ENCODE data around the gene RRBP1. TPM values are rescaled to one million over a fixed set of nuclear protein-coding genes. Genes with fewer than 3 reads are reported as not detected.

The RRBP1 gene
- total and polyA plus RNA-seq, 2 donors from 2014 or later = 83.4 to 231 TPM

DNA sequence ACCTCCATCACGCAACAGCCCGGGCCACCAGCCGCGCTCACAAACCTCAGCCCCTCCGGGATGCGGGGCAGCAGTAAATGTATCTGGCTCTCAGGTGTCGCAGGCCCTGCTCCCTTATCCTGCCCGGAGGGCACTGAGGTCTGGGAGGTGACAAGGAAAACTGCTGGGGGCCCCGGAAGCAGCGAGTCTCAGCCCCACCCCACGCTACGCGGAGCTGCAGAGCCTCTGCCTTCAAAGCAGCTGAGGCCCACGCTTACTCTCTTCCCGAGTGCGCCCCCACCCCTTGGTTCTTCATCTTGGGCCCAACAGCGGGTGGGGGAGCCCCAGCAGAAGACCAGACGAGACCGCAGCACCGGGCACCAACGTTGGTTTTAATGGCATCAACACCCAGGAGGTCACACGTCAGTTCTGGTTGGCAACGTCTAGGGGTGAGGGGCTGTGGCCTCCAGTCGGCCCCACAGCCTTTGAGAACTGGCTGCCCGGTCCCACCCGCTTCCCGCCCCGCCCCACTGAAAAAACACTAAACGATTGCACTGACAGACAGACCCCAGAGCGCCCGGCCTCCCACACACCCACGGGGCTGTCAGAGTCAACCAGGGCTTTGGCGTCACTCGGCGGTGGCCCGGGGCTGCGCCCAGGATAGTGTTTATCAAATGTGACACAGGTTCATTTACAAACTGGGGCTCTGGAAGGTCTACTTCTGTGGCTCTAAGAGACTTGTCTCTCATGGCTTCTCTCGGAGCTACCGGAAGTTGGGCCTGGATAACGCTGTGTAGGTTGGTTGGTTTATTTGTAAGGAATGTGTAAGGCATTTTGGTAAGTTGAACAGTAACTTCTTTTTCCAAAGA lies 68.5 kb downstream of the RRBP1 start:
- FAIRE-seq (no peak), DNase-seq (peak in 2 of 5 donors; percentile 52 to 76)
- no peak overlapping the region for H3K4me3 ChIP-seq (ENCODE audit: low read length in 3 of 3)
- no peaks in the 10 kb centered on the region for H3K9me3 ChIP-seq (ENCODE audit: control insufficient read depth in 2 of 3, insufficient read depth in 1 of 3, low read length in 3 of 3)
- TF ChIP-seq, protein P1, sequence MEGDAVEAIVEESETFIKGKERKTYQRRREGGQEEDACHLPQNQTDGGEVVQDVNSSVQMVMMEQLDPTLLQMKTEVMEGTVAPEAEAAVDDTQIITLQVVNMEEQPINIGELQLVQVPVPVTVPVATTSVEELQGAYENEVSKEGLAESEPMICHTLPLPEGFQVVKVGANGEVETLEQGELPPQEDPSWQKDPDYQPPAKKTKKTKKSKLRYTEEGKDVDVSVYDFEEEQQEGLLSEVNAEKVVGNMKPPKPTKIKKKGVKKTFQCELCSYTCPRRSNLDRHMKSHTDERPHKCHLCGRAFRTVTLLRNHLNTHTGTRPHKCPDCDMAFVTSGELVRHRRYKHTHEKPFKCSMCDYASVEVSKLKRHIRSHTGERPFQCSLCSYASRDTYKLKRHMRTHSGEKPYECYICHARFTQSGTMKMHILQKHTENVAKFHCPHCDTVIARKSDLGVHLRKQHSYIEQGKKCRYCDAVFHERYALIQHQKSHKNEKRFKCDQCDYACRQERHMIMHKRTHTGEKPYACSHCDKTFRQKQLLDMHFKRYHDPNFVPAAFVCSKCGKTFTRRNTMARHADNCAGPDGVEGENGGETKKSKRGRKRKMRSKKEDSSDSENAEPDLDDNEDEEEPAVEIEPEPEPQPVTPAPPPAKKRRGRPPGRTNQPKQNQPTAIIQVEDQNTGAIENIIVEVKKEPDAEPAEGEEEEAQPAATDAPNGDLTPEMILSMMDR (IDR thresholded peaks at IDR 0.05; ENCODE audit: borderline replicate concordance, extremely low read depth, insufficient read depth) = no peak
- H3K9ac ChIP-seq (ENCODE audit: low read length in 3 of 3) = no peak overlapping the region
- intact Hi-C loops (cut with DNase I) = no loop called here
- H3K4me1 ChIP-seq (ENCODE audit: control insufficient read depth in 2 of 3, insufficient read depth in 2 of 3, low read depth in 1 of 3, low read length in 3 of 3) = peaks cover 0 to 12% (median 0%) of the 10 kb centered on the region in 3 donors
- H3K27ac ChIP-seq (ENCODE audit: low read depth in 2 of 2, low read length in 2 of 2) = peak overlapping the region in 1 of 2 donors; percentile 43
- H3K27me3 ChIP-seq (ENCODE audit: control insufficient read depth, insufficient read depth, low read length) = no peaks in the 10 kb centered on the region
- H3K36me3 ChIP-seq (ENCODE audit: control insufficient read depth in 2 of 3, insufficient read depth in 3 of 3, low read length in 3 of 3) = peaks cover 3 to 21% (median 9%) of the 10 kb centered on the region in 3 donors

DNA sequence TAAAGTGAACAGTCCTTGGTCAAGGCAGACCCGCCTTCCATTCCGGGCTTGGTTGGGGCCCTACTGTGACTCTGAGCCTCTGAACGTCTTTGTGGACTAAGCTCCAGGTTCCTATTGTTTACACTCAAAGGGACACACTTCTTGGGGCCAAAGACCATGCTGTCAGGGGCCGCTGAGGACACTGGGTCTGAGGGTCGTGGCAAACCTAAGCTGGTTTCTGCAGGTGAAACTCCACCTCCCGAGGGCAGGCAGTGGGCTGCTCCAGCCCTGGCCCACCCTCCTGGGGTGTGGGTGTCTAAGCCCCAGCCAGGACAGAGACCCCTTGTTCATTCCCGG lies 69.1 kb downstream of the RRBP1 start:
- H3K9me3 ChIP-seq (ENCODE audit: control insufficient read depth in 2 of 3, insufficient read depth in 1 of 3, low read length in 3 of 3) = no peaks in the 10 kb centered on the region
- no peak overlapping the region for H3K4me3 ChIP-seq (ENCODE audit: low read length in 3 of 3)
- intact Hi-C loops (cut with DNase I) = no loop called here
- TF ChIP-seq, protein P1 (IDR thresholded peaks at IDR 0.05; ENCODE audit: borderline replicate concordance, extremely low read depth, insufficient read depth) = no peak
- no peak for DNase-seq
- H3K36me3 ChIP-seq (ENCODE audit: control insufficient read depth in 2 of 3, insufficient read depth in 3 of 3, low read length in 3 of 3) = peaks cover 4 to 20% (median 7%) of the 10 kb centered on the region in 3 donors
- H3K9ac ChIP-seq (ENCODE audit: low read length in 3 of 3) = no peak overlapping the region
- H3K4me1 ChIP-seq (ENCODE audit: control insufficient read depth in 2 of 3, insufficient read depth in 2 of 3, low read depth in 1 of 3, low read length in 3 of 3) = peaks cover 0 to 12% (median 0%) of the 10 kb centered on the region in 3 donors
- no peak for FAIRE-seq
- no peaks in the 10 kb centered on the region for H3K27me3 ChIP-seq (ENCODE audit: control insufficient read depth, insufficient read depth, low read length)
- H3K27ac ChIP-seq (ENCODE audit: low read depth in 2 of 2, low read length in 2 of 2) = peak overlapping the region in 1 of 2 donors; percentile 43

DNA sequence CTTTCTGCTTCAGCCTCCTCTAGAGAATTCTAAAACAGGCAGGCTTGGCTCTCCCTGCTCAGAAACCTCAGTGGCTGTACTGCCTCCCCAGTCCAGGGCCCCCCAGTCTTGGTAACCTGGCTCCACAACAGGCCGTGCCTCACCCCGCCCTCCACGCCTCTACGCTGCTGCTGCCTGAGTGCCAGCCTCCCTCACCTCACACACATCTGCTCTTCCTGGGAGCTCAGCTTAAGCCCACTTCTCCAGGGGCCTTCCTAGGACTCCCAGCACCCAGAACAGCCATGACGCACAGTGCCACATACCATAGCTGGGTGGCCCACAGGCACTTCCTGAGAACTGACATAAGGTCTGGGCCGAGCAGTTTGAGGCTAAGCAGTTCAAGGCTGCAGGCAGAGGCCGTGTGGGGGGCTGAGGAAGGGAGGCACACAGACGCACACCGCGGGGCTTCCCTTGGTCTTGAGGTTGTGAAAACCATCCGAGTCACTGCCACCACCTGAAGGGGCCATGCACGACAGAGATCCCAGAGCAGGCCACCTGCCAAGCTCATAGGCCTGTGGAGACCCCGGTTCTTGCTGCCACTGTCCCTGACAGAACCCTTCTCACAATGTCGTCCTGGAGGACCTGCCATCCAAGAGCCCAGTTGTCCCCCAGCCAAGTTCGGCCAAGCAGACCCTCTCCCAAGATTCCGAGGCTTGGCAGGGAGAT lies 69.6 kb downstream of the RRBP1 start:
- Histone ChIP-seq H3K4me3 (ENCODE audit: low read length in 3 of 3) (no peak overlapping the region), H3K36me3 (ENCODE audit: control insufficient read depth in 2 of 3, insufficient read depth in 3 of 3, low read length in 3 of 3) (peaks cover 5 to 16% (median 11%) of the 10 kb centered on the region in 3 donors), H3K4me1 (ENCODE audit: control insufficient read depth in 2 of 3, insufficient read depth in 2 of 3, low read depth in 1 of 3, low read length in 3 of 3) (peaks cover 0 to 12% (median 0%) of the 10 kb centered on the region in 3 donors), H3K27me3 (ENCODE audit: control insufficient read depth, insufficient read depth, low read length) (no peaks in the 10 kb centered on the region), H3K9ac (ENCODE audit: low read length in 3 of 3) (no peak overlapping the region), H3K9me3 (ENCODE audit: control insufficient read depth in 2 of 3, insufficient read depth in 1 of 3, low read length in 3 of 3) (no peaks in the 10 kb centered on the region), H3K27ac (ENCODE audit: low read depth in 2 of 2, low read length in 2 of 2) (peak overlapping the region; percentile 5 to 56)
- FAIRE-seq (no peak), DNase-seq (peak in 2 of 5 donors; percentile 50 to 78)
- intact Hi-C loops (cut with DNase I) = no loop called here
- TF ChIP-seq, protein P1 (IDR thresholded peaks at IDR 0.05; ENCODE audit: borderline replicate concordance, extremely low read depth, insufficient read depth) = no peak
